ENCODE measurements around the gene ZDHHC18. TPM values are rescaled to one million over a fixed set of nuclear protein-coding genes. Genes with fewer than 3 reads are reported as not detected.

ZDHHC18 gene
- total RNA-seq, 6 experiments from 2014 or later, result 9.6 to 16.9 (median 14.1) TPM

DNA sequence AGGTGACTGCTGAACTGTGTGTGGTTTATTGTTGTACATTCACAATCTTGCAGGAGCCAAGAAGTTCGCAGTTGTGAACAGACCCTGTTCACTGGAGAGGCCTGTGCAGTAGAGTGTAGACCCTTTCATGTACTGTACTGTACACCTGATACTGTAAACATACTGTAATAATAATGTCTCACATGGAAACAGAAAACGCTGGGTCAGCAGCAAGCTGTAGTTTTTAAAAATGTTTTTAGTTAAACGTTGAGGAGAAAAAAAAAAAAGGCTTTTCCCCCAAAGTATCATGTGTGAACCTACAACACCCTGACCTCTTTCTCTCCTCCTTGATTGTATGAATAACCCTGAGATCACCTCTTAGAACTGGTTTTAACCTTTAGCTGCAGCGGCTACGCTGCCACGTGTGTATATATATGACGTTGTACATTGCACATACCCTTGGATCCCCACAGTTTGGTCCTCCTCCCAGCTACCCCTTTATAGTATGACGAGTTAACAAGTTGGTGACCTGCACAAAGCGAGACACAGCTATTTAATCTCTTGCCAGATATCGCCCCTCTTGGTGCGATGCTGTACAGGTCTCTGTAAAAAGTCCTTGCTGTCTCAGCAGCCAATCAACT, 45.2 kb upstream of the ZDHHC18 start:
- Histone ChIP-seq H3K9me3 (no peaks in the 10 kb centered on the region), H3K27me3 (no peaks in the 10 kb centered on the region), H3K4me3 (no peak overlapping the region), H3K4me1 (peaks cover 0 to 67% (median 28%) of the 10 kb centered on the region in 4 donors), H3K36me3 (peaks cover 9 to 40% (median 24%) of the 10 kb centered on the region in 4 donors), H3K27ac (peak overlapping the region; percentile 35 to 100 (median 100))
- ATAC-seq, result peak in 1 of 4 donors; percentile 24
- no peak for TF ChIP-seq POLR2A (IDR thresholded peaks at IDR 0.05)
- TF ChIP-seq, protein P1, sequence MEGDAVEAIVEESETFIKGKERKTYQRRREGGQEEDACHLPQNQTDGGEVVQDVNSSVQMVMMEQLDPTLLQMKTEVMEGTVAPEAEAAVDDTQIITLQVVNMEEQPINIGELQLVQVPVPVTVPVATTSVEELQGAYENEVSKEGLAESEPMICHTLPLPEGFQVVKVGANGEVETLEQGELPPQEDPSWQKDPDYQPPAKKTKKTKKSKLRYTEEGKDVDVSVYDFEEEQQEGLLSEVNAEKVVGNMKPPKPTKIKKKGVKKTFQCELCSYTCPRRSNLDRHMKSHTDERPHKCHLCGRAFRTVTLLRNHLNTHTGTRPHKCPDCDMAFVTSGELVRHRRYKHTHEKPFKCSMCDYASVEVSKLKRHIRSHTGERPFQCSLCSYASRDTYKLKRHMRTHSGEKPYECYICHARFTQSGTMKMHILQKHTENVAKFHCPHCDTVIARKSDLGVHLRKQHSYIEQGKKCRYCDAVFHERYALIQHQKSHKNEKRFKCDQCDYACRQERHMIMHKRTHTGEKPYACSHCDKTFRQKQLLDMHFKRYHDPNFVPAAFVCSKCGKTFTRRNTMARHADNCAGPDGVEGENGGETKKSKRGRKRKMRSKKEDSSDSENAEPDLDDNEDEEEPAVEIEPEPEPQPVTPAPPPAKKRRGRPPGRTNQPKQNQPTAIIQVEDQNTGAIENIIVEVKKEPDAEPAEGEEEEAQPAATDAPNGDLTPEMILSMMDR (IDR thresholded peaks at IDR 0.05), result no peak
- no peak for DNase-seq
- intact Hi-C loops (cut with DNase I), result loop anchor here in 1 of 2 donors (10.0 kb wide), 1 partner anchor 77 kb away; no protein-coding TSS in a partner anchor
- 58% methylated on average over 11 of the region's 11 CpGs for WGBS (ENCODE audit: insufficient coverage, low coverage, low lambda C conversion rate, missing lambda C conversion rate)

DNA sequence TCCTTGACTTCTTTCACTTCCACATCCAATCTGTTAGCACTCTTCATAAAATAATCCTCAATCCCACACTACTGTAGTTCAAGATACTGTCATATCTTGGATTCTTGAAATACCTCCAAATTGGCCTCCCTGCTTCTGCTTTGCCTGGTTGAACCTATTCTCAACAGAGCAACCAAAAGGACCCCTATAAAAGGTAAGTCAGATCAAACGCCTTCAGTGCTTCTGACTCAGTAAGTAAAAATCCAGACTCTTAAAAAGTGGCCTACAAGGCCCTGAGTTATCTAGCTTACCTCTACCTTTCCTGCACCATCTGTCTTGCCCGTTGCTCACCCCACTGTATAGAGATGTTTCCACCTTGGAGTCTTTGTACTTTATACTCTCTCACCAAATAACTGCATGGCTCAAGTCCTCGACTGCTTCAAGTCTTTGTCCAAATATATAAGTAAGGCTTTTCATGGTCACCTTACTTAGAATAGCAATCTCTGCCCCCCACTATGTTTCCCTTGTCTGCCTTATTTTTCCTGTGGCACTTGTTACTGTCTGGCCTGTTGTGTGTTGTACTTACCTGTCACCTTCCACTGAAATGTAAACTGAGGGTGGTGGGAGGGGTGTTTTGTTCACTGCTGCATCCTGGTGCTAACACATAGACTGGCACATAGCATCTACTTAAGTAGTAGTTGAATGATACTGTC, 43.8 kb upstream of the ZDHHC18 start:
- 62% methylated on average over 3 of the region's 3 CpGs for WGBS (ENCODE audit: insufficient coverage, low coverage, low lambda C conversion rate, missing lambda C conversion rate)
- TF ChIP-seq, protein P1 (IDR thresholded peaks at IDR 0.05), result no peak
- no peak for TF ChIP-seq POLR2A (IDR thresholded peaks at IDR 0.05)
- no peaks in the 10 kb centered on the region for H3K9me3 ChIP-seq
- peaks cover 7 to 27% (median 18%) of the 10 kb centered on the region in 4 donors for H3K36me3 ChIP-seq
- peaks cover 0 to 73% (median 33%) of the 10 kb centered on the region in 4 donors for H3K4me1 ChIP-seq
- DNase-seq (no peak), ATAC-seq (no peak)
- intact Hi-C loops (cut with DNase I), result loop anchor here in 1 of 2 donors (10.0 kb wide), 1 partner anchor 78 kb away; no protein-coding TSS in a partner anchor
- H3K27me3 ChIP-seq, result no peaks in the 10 kb centered on the region
- H3K4me3 ChIP-seq, result no peak overlapping the region
- H3K27ac ChIP-seq, result peak overlapping the region in 2 of 3 donors; percentile 100

DNA sequence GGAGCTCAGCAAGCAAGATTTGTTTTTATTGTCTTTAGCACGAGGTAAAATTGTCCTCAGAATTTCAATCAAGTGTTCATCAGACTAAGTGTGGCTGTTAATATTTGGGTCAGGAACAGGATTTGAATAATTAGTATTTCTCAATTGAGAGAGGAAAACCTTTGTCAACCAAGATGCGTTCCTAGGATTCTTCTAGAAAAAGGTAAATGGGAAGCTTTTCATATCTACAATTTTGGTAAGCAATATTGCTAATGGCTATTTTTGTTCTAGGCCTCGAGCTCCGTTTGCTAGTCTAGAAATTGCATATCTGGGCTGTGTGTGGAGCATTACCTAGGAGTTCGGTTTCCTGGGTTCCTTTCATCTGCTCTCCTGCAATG, 42.9 kb upstream of the ZDHHC18 start:
- no peak for ATAC-seq
- H3K4me3 ChIP-seq, result no peak overlapping the region
- peaks cover 0 to 73% (median 33%) of the 10 kb centered on the region in 4 donors for H3K4me1 ChIP-seq
- no peaks in the 10 kb centered on the region for H3K27me3 ChIP-seq
- TF ChIP-seq, protein P1 (IDR thresholded peaks at IDR 0.05), result no peak
- no peak for TF ChIP-seq POLR2A (IDR thresholded peaks at IDR 0.05)
- peaks cover 7 to 17% (median 13%) of the 10 kb centered on the region in 4 donors for H3K36me3 ChIP-seq
- DNase-seq, result no peak
- no peaks in the 10 kb centered on the region for H3K9me3 ChIP-seq
- WGBS (ENCODE audit: insufficient coverage, low coverage, low lambda C conversion rate, missing lambda C conversion rate), result 37% methylated on average over 4 of the region's 5 CpGs
- intact Hi-C loops (cut with DNase I), result loop anchor here in 1 of 2 donors (10.0 kb wide), 1 partner anchor 79 kb away; no protein-coding TSS in a partner anchor
- H3K27ac ChIP-seq, result peak overlapping the region; percentile 39 to 100 (median 100)

DNA sequence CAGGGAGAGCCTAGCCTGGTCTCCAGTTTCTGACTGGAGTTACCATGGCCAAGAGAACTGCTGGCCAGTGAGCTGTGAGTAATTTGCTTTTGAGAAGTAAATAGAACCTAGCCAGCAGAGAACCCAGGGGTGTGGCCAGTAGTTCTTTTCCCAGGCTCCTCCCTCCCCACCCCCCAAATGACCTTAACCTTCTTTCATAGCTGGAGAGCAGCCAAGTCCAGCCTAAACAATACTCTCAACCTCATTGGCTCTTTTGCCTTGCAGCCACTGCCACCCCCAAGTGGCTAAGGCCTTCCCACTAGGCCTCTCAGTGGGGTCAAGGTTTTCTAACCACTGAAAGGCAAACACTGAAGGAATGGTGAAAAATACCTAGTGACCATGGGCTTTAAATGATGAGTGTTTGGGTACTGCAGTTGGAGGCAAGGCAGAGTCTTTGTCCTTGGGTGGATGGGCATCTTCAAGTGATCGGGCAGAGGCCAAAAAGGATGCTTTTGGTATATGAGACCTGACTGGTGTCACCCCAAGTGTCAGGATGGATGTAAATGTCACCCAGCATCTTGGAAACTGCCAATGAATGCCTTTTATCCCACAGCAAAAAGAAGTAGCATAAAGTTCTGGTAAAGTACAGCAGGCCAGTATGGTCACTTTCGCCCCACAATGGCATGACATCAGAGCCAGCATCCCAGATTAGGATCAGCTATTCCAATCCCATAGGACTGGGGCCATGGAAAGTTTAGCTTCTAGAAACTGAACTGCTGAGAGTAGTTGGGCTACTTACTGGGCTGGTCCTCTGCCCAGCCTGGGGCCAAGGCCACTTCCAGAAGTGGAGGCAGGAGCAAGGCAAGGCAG, 42.2 kb upstream of the ZDHHC18 start:
- Histone ChIP-seq H3K4me3 (no peak overlapping the region), H3K9me3 (no peaks in the 10 kb centered on the region), H3K4me1 (peaks cover 0 to 71% (median 33%) of the 10 kb centered on the region in 4 donors), H3K36me3 (peaks cover 7 to 11% (median 9%) of the 10 kb centered on the region in 4 donors), H3K27me3 (no peaks in the 10 kb centered on the region), H3K27ac (peak overlapping the region; percentile 41 to 100 (median 100))
- TF ChIP-seq POLR2A (IDR thresholded peaks at IDR 0.05), result peak; percentile 55
- TF ChIP-seq, protein P1 (IDR thresholded peaks at IDR 0.05), result peak in 1 of 4 donors; percentile 12
- intact Hi-C loops (cut with DNase I), result loop anchor here in 1 of 2 donors (10.0 kb wide), 1 partner anchor 79 kb away; no protein-coding TSS in a partner anchor
- 45% methylated on average over 2 of the region's 2 CpGs for WGBS (ENCODE audit: insufficient coverage, low coverage, low lambda C conversion rate, missing lambda C conversion rate)
- DNase-seq (peak; percentile 69 to 95 (median 84)), ATAC-seq (peak; percentile 50 to 73 (median 65))
